Astrocyte of the spinal cord (primary cell): ENCODE data around the gene CHST12.
A peak's percentile ranks its signal among the peaks of the same experiment; 100 is the strongest.

ENCODE experiments used
- DNase-seq: peaks from one replicate; pipeline ENCODE4 v3.0.0; 2011; ENCODE audit warnings: low read depth, low spot score
- H3K4me3 ChIP-seq: 2 replicates; pipeline ENCODE4 v1.5.1; 2011; ENCODE audit warnings: low read depth, mild to moderate bottlenecking, low read length, moderate library complexity
- in situ Hi-C: cut with HindIII; loops from 2 replicates; pipeline ENCODE4 v1.10.0; 2017; ENCODE audit warnings: low sequenced_read_pairs
- TF ChIP-seq, protein P1 (sequence below): IDR thresholded peaks from 2 replicates; pipeline ENCODE4 v1.5.1; 2012; ENCODE audit warnings: low read depth, mild to moderate bottlenecking, low read length, inconsistent platforms

CHST12 gene

DNA sequence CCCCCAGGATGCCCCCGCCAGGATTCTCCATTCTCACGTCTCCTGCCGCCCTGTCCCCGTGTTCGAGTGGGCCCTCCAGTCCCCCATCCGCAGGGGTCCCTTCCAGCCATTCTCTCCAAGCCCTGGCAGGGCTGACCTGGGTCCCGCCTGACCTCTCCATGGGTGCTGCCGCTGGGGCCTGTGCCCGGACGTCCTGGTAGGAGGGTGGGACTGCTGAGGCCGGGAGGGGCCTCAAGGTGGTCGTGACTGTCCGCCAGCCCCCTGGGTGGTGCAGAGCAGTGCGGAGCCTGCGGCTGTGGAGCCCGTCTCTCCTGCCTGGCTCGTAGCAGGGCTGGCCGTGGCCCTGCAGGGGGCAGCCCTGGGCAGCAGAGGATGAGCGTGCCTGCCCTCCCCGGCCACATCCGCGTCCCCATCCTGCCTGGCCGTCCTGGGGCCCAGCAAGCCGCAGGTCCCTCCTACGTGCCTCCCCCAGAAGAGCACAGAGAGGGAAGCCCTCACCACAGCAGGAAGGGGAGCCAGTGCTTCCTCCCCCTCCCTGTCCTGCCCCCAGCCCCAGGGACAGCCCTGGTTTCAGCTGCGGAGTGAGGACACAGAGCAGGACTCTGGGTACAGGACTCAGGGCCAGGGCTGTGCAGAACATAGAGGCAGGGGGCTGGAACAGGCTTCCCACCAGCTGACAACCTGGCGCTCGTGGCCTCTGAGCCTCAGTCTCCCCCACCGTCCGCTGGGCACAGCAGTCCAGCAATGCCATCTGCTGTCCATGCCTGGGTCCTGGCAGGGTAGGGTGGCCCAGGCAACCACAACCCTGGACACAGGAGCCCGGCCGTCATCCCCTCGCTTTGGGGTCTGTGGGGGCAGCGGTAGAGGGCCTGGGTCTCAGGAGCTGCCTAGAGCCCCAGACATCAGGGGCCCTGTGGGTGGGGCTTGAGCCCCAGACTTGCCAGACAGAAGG, 74.3 kb downstream of the CHST12 start:
- no peak overlapping the region for H3K4me3 ChIP-seq
- in situ Hi-C loops = no loop called here
- TF ChIP-seq, protein P1, sequence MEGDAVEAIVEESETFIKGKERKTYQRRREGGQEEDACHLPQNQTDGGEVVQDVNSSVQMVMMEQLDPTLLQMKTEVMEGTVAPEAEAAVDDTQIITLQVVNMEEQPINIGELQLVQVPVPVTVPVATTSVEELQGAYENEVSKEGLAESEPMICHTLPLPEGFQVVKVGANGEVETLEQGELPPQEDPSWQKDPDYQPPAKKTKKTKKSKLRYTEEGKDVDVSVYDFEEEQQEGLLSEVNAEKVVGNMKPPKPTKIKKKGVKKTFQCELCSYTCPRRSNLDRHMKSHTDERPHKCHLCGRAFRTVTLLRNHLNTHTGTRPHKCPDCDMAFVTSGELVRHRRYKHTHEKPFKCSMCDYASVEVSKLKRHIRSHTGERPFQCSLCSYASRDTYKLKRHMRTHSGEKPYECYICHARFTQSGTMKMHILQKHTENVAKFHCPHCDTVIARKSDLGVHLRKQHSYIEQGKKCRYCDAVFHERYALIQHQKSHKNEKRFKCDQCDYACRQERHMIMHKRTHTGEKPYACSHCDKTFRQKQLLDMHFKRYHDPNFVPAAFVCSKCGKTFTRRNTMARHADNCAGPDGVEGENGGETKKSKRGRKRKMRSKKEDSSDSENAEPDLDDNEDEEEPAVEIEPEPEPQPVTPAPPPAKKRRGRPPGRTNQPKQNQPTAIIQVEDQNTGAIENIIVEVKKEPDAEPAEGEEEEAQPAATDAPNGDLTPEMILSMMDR = peak; percentile 86
- DNase-seq = peak; percentile 50

DNA sequence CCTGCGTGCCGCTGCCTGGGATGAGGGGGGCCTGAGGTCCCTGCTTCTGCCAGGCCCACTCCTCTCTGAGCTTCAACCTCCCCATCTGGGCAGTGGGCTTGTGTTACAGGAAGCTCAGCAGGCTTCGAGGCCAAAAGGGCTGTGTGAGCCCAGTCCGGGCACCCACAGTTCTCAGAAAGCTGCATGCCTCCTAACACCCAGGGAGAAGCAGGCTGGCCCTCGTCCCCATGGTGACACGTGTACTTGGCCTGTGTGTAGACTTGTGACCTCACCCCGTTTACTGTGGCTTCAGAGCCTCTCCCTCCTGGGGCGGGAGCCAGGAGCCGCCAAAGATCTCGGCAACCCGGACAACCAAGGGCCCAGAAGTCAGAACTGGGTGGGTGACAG, 75.0 kb downstream of the CHST12 start:
- no peak overlapping the region for H3K4me3 ChIP-seq
- in situ Hi-C loops = no loop called here
- TF ChIP-seq, protein P1 = no peak
- peak; percentile 37 for DNase-seq

DNA sequence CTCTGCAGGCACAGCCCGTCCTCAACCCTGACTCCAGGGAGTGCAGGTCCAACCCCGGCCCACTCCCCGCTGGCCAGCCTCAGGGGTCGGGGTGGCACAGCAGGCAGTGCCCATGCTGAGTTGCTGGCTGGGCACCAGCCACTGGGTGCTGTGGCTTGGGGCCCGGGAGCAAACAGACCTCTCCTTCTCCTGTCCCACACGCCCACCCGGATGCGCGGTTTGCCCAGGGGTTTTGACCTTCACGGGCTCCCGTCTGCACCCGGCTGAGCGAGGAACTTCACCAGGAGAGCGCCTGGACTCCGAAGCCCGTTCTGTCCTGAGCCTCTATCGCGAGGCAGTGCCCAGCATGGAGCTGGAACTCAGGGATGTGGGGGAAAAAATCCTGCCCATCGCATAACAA, 75.4 kb downstream of the CHST12 start:
- TF ChIP-seq, protein P1 = no peak
- H3K4me3 ChIP-seq = no peak overlapping the region
- no peak for DNase-seq
- in situ Hi-C loops = no loop called here

DNA sequence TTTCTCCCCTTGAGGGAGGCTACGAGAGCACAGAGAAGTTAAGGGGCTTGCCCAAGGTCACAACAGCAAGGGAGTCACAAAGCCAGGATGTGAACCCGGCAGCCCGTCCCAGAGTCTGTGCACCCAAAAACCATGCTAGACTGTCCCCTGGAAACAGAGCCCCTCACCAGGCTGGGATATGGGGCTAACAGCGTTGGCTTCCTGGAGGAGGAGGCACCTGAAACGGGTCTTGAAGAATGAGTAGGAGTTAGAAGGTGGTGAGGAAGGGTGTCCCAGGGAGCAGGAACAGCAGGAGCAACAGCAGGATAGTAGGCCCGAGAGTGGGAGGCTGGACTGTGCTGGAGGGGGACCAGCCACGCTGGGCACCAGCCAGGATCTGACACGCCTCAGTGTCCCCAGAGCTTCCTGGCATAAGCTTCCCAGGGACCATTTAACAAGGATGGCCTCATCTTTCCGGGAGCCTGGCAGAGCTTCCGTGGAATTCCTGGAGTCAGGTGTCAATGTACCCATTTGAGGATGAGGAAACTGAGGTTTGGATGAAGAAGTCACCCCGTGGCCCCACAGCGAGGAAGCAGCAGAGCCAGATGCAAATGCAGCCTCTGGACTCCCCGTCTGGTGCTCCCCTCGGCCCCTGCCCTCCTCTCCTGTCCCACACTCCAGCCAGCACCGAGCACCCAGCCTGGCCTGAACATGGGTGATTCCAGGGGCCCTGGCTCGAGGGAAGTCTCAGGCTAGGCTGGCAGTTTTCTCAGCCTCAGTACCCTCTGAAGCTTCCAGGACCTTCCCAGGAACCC, 76.1 kb downstream of the CHST12 start:
- TF ChIP-seq, protein P1 = no peak
- H3K4me3 ChIP-seq = no peak overlapping the region
- DNase-seq = no peak
- in situ Hi-C loops = no loop called here

DNA sequence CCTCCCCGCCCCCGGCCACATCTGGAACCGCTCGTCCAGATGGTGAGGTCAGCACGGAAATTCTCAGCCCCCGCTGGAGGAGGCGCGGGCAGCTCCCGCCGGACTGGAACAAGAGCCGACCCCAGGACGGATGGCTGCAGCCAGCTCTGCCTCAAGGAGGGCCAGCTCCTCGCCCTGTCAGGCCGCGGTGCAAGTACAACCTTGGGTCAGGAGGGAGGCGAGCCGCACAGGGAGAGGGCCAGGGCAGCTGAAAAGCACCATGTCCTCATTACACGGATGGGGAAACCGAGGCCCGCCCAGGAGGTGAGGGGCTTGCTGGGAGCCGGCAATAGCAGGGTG, 76.6 kb downstream of the CHST12 start:
- no peak for DNase-seq
- in situ Hi-C loops = no loop called here
- H3K4me3 ChIP-seq = no peak overlapping the region
- TF ChIP-seq, protein P1 = no peak

DNA sequence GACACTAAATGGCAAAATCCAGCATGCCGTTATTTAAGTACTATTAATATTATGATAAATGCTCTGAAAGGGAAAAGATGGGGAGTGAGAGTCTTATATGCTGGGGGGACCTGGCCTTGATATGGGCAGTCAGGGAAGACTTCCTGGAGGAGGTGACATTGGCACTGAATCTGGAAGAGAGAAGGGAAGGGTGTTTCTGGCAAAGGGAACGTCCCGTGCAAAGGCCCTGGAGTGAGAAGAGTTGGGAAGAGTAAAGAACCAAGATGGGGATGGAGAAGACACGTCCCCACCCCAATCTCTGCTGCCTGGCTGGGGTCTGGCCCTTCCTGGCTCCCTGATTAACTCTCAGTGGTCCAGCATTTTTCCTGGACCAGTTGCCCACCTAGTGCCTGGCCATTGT, 77.8 kb downstream of the CHST12 start:
- DNase-seq = no peak
- TF ChIP-seq, protein P1 = no peak
- no peak overlapping the region for H3K4me3 ChIP-seq
- in situ Hi-C loops = no loop called here
